ENCODE results near the gene PLBD2. TPM values are rescaled to one million over a fixed set of nuclear protein-coding genes. Genes with fewer than 3 reads are reported as not detected.

Gene PLBD2
- total RNA-seq, 1 experiment from 2014 or later = 31.4 TPM

DNA sequence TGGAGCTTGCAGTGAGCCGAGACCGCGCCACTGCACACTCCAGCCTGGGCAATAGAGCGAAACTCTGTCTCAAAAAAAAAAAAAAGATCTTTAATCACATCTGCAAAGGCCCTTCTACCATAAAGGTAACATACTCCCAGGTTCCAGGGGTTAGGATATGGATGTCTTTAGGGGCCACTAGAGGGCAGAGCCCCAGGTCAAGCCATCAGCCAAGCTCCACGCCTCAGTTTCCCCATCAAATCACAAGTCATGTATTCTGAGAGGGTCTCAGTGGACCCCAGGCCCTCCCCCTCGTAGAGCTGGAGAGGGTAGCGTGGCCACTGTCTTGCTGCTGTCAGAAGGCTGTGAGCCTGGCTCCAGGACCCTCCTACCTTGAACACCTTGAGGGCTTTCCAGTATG, 42.2 kb upstream of the PLBD2 start:
- H3K4ac ChIP-seq (ENCODE audit: low read depth, low read length) = no peak overlapping the region
- H4K91ac ChIP-seq (ENCODE audit: insufficient read length, low read depth, low read length) = no peak overlapping the region
- peaks cover 0 to 3% of the 10 kb centered on the region in 2 experiments; a peak in 2 of 5 replicates for H3K9me3 Mint-ChIP-seq

More for the DNA sequence above, 42.2 kb upstream of the PLBD2 start:
- H3K27me3 Mint-ChIP-seq (ENCODE audit: low read depth) = no peaks in the 10 kb centered on the region
- no peak overlapping the region for H3K27ac ChIP-seq (ENCODE audit: insufficient read length, low read depth, low read length)
- no peaks in the 10 kb centered on the region for H3K23me2 ChIP-seq (ENCODE audit: insufficient read length, low read depth, low read length, poor library complexity, severe bottlenecking)
- H3K79me2 ChIP-seq (ENCODE audit: insufficient read depth, low read length) = no peaks in the 10 kb centered on the region
- TF ChIP-seq, protein P1, sequence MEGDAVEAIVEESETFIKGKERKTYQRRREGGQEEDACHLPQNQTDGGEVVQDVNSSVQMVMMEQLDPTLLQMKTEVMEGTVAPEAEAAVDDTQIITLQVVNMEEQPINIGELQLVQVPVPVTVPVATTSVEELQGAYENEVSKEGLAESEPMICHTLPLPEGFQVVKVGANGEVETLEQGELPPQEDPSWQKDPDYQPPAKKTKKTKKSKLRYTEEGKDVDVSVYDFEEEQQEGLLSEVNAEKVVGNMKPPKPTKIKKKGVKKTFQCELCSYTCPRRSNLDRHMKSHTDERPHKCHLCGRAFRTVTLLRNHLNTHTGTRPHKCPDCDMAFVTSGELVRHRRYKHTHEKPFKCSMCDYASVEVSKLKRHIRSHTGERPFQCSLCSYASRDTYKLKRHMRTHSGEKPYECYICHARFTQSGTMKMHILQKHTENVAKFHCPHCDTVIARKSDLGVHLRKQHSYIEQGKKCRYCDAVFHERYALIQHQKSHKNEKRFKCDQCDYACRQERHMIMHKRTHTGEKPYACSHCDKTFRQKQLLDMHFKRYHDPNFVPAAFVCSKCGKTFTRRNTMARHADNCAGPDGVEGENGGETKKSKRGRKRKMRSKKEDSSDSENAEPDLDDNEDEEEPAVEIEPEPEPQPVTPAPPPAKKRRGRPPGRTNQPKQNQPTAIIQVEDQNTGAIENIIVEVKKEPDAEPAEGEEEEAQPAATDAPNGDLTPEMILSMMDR (conservative IDR thresholded peaks at IDR 0.05) = peak; percentile 50
- no CpG with 5 or more reads among the region's 7 CpGs for WGBS (ENCODE audit: extremely low coverage, insufficient read length, low lambda C conversion rate)
- no peak overlapping the region for H3K56ac ChIP-seq (ENCODE audit: insufficient read length, low read depth, low read length)
- H3K27me3 ChIP-seq (ENCODE audit: insufficient read depth, low read length) = no peaks in the 10 kb centered on the region
- H3K4me3 Mint-ChIP-seq = no peak overlapping the region
- H3K79me1 ChIP-seq (ENCODE audit: insufficient read depth, low read depth, low read length, poor library complexity, severe bottlenecking) = no peaks in the 10 kb centered on the region
- DNase-seq = no peak
- H3T11ph ChIP-seq (ENCODE audit: low read length) = no peak overlapping the region
- H2AK5ac ChIP-seq (ENCODE audit: insufficient read length, low read length) = no peak overlapping the region
- H2BK15ac ChIP-seq (ENCODE audit: low read depth, low read length) = no peak overlapping the region
- H3K18ac ChIP-seq (ENCODE audit: insufficient read length, low read depth, low read length) = no peak overlapping the region
- H4K20me1 ChIP-seq (ENCODE audit: control insufficient read depth, insufficient read depth, insufficient read length) = no peaks in the 10 kb centered on the region
- no peak overlapping the region for H3K14ac ChIP-seq (ENCODE audit: insufficient read depth, low read length)
- H2AFZ ChIP-seq (ENCODE audit: low read length) = no peak overlapping the region
- H3K27ac Mint-ChIP-seq = no peak overlapping the region
- peaks cover 14 to 41% (median 20%) of the 10 kb centered on the region in 3 experiments for H3K36me3 Mint-ChIP-seq (ENCODE audit: insufficient read depth in 1 of 3, low read depth in 3 of 3)
- no peak overlapping the region for H4K5ac ChIP-seq (ENCODE audit: insufficient read length, low read depth, low read length)
- no peak overlapping the region for H2BK12ac ChIP-seq (ENCODE audit: insufficient read length, low read depth, low read length)
- H2BK120ac ChIP-seq (ENCODE audit: low read depth, low read length, poor library complexity, severe bottlenecking) = no peak overlapping the region
- peaks cover 3 to 10% of the 10 kb centered on the region in 2 experiments; a peak in 2 of 4 replicates for H3K4me1 Mint-ChIP-seq
- no peak overlapping the region for H3K9ac ChIP-seq (ENCODE audit: extremely low read depth, insufficient read length, low read length)
- H2BK5ac ChIP-seq (ENCODE audit: insufficient read length, low read length) = no peak overlapping the region
- no peak overlapping the region for H4K8ac ChIP-seq (replicated peaks; ENCODE audit: insufficient read length, low read depth, low read length)
- H2BK20ac ChIP-seq (ENCODE audit: low read depth, low read length, poor library complexity, severe bottlenecking) = no peak overlapping the region
- no peaks in the 10 kb centered on the region for H3K9me3 ChIP-seq (ENCODE audit: control insufficient read depth, low read depth, low read length)
- no peak overlapping the region for H3K23ac ChIP-seq (ENCODE audit: insufficient read length, low read depth, low read length)
- no peak overlapping the region for H3K4me2 ChIP-seq (ENCODE audit: insufficient read depth, insufficient read length, low read length)
- no peaks in the 10 kb centered on the region for H3K4me1 ChIP-seq (ENCODE audit: insufficient read depth, low read length)
